Right lobe of liver (tissue), 6 donors: ENCODE measurements around the gene WASF3. TPM values are rescaled to one million over a fixed set of nuclear protein-coding genes. Genes with fewer than 3 reads are reported as not detected.

Source experiments
- ATAC-seq, 4 donors: fragments of 200-7000 bp; cut with Tn5 transposase; one replicate each; pipeline ENCODE4 v1.9.1; 2020; ENCODE audit warnings: mild to moderate bottlenecking in 4 of 4, moderate library complexity in 4 of 4
- DNase-seq, 3 donors: peaks; one replicate each; pipeline ENCODE4 v3.0.0-alpha.2; 2020
- H3K27ac ChIP-seq, 3 donors: fragments of 200-600 bp; one replicate each; pipeline ENCODE4 v1.8.0; 2022
- H3K27me3 ChIP-seq, 2 donors: fragments of 200-600 bp; one replicate each; pipeline ENCODE4 v1.8.0; 2022
- H3K36me3 ChIP-seq, 4 donors: fragments of 200-600 bp; sonication (generic) in 1 of 4; one replicate each; pipeline versions ENCODE4 v1.5.1 to v1.8.0; 2017 to 2022; ENCODE audit warnings: control low read depth in 1 of 4
- H3K4me1 ChIP-seq, 4 donors: fragments of 200-600 bp; sonication (generic) in 1 of 4; one replicate each; pipeline versions ENCODE4 v1.5.1 to v1.8.0; 2017 to 2022; ENCODE audit warnings: control low read depth in 1 of 4
- H3K4me3 ChIP-seq, 3 donors: fragments of 200-600 bp; one replicate each; pipeline ENCODE4 v1.8.0; 2022
- H3K9me3 ChIP-seq, 4 donors: fragments of 200-600 bp; sonication (generic) in 1 of 4; one replicate each; pipeline versions ENCODE4 v1.5.1 to v1.8.0; 2017 to 2022; ENCODE audit warnings: control low read depth in 1 of 4
- CTCF ChIP-seq, 4 donors: fragments of 200-600 bp in 3 of 4; fragments of 450-650 bp in 1 of 4; IDR thresholded peaks; one replicate each; pipeline versions ENCODE4 v1.5.1 to v1.8.0; 2016 to 2022; ENCODE audit warnings: antibody characterized with exemption in 4 of 4, mild to moderate bottlenecking in 2 of 4
- POLR2A ChIP-seq: fragments of 450-650 bp; IDR thresholded peaks from one replicate; pipeline ENCODE4 v1.6.1; 2017; ENCODE audit warnings: antibody characterized with exemption, mild to moderate bottlenecking
- WGBS: methylation state at CpG from one replicate; pipeline ENCODE4 v1.1.6; 2018; ENCODE audit warnings: low coverage, low lambda C conversion rate; ENCODE audit not compliant: insufficient coverage; ENCODE audit errors: missing lambda C conversion rate; 5-methylcytosine and 5-hydroxymethylcytosine counted together
- intact Hi-C, 2 donors: fragments of 100-400 bp; cut with DNase I; formaldehyde crosslinking; loops; one replicate each; pipeline versions ENCODE4 v1.11.2 to v1.14.1; 2022
- total RNA-seq, 6 experiments: library from RNA; depleted of rRNA in 2 of 6; stranded (reverse); fragments of >200 nt in 2 of 6; fragmentation: NEBNext Ultra II Directional in 3 of 6; extraction: Animal tissue kit (Norgen Biotek cat#: 25700) in 3 of 6; gene quantifications; one replicate each; pipeline versions ENCODE4 v1.1.0 to v1.2.4, GENCODE V29; 2016 to 2023
- donor health status: DM: no; HTN: yes; CAD: no.
- donor health status: DM: no; HTN: no; CAD: no.
- donor health status: DM: no; HTN: no; CAD: no.
- donor health status: DM: no; HTN: yes; CAD: no.
- donor health status: DM: no; HTN: yes; CAD: no.

The WASF3 gene
- total RNA-seq, 6 experiments from 2014 or later: 5.8 to 14.5 (median 8.3) TPM

- DNase-seq: no peak
- no peak overlapping the region for H3K27ac ChIP-seq
- H3K9me3 ChIP-seq: no peaks in the 10 kb centered on the region
- TF ChIP-seq POLR2A (no peak), CTCF (IDR thresholded peaks at IDR 0.05) (no peak)
- no peaks in the 10 kb centered on the region for H3K36me3 ChIP-seq
- H3K4me3 ChIP-seq: no peak overlapping the region
- no peaks in the 10 kb centered on the region for H3K4me1 ChIP-seq
- no peak for ATAC-seq
- no peaks in the 10 kb centered on the region for H3K27me3 ChIP-seq
- intact Hi-C loops: no loop called here
Observed at GRCh38 chr13:26727633-26728032, 170.2 kb downstream of the WASF3 start.

GRCh38 chr13:26735677-26736076 is 178.2 kb downstream of the WASF3 start:
- TF ChIP-seq CTCF (IDR thresholded peaks at IDR 0.05): no peak
- no peak for TF ChIP-seq POLR2A
- Histone ChIP-seq H3K4me3 (no peak overlapping the region), H3K27me3 (no peaks in the 10 kb centered on the region), H3K27ac (no peak overlapping the region), H3K9me3 (no peaks in the 10 kb centered on the region), H3K4me1 (no peaks in the 10 kb centered on the region), H3K36me3 (no peaks in the 10 kb centered on the region)
- WGBS: 52% methylated on average over 9 of the region's 9 CpGs
- no peak for DNase-seq
- ATAC-seq: no peak
- intact Hi-C loops: no loop called here

Other genes starting within 250 kb of the WASF3 start
- gene GPR12, start 203.1 kb downstream of the WASF3 start, total RNA-seq: not detected